ENCODE data around the gene SYNPO.

SYNPO gene

DNA sequence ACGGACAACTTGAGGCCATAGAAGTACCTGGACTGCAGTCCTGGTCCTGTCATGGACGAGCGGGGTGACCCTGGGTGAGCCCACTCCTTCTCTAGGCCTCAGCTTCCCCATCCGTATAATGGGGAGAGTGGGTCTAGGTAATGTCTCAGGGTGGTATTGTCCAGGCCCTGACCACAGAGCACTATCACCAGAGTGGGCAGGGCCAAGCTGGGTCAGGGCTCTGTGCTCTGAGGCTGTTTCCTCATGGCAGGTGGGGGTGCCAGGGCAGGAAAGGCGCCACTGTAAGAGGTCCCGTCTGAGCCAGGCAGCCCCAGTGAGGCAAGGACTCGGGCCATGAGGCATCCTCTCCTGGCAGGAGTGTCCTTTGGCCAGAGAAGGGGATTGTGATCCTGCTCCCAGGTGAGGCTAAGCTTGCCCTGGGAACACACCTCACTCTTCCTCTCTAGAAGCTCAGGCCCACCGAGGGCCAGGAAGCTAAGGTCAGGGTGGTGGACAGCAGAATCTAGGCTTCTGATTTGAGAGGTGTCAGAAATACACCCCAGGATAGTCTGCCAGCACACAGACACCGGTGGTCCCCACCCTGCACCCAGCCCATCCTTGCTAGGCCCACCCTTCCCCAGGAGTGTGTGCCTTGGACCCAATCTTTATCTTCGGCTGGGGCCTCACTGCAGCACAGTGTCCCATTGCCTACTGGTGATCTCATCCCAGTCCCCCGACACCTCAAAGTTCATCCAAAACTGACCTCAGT is 19.1 kb downstream of the SYNPO start:
- DNase-seq, result no peak

DNA sequence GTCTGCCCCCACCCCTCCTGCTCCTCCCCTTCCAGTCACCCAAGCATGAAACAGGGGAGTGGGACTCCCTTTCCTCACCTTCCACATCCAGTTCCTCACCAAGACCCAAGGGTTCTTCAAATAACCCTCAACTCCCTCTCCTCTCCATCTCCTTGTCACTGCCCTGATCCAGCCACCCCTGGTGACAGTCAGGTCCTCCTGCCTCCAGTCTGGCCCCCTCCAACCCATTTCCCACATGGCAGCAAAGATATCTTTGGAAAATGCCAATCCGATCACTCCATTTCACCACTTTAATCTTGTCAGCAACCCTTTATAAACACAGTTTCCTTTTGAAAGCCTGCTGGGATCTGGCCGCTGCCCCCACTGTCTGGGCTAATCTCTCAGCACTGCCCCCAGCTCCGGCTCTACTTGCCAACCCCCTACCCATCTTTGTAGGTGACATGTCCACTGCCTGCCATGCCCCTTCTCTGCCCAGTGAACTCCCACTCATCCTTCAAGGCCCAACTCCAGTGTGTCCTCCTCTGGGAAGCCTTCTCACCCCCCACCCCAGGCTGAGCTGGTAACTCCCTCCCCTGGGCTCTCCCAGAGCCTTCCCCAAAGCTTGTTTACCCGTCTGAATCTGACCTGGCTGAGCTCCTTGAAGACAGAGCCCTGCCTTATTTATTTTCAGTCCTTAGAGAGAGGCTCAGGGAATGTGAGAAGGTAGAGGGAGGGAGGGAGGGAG is 19.8 kb downstream of the SYNPO start:
- DNase-seq, result no peak

DNA sequence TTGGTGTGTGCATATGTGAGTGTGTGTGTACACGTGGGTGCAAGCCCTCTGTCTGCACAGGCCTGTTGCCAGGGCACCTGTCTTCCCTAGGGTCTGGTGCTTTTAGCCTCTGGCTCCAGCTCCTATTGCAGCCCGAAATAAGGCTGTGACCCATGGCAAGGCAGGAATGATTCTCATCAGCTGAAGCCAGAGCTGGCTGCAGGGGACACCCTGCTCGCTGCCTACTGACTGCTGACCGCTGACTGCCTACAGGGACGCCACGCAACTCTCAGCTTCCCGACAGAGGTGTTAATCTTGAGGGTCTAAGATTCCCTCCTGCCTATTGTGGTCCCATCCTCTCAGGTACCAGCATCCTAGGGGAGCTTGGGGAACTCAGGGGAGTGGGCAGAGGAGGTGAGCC is 20.6 kb downstream of the SYNPO start, which contains the start of gene MYOZ3:
MYOZ3 (plus strand) TSS at position 166 of the 400 bp plus-strand sequence. CDS start 1,691 bp downstream, outside the sequence.
- DNase-seq, result no peak

DNA sequence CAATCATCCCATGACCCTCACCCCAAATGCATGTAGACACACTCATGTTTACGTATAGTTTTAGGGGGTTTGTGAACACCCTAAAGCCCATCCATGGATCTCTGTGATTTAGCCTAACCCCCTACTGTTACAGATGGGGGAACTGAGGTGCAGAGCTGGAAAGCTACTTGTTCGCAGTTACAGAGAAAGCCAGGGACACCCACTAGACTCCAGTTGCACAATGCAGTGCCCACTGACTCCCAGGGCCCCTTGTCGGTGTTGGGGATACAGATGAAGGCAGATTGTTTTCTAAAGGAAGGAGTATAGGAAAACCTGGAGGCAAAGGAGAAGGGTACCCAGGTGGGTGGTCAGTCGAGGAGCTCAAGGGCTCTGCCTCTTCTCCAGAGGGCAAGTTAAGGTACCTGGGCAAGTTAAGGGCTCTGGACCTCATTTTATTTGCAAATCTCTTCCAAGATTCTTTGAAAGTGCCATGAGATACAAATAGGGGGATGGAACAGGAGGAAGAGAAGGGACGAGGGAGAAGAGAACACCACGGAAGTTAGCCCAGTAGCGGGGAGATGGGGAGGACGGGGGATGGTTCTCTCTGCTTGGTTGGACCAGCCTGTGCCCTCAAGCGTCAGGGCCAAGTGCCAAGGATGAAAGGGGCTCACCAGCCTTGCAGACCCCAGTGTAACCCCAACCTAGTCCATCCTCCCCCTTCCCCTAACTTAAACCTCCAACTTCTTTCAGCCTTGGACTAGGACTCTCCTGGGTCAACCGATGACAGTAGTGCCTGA is 21.5 kb downstream of the SYNPO start:
- DNase-seq, result no peak

DNA sequence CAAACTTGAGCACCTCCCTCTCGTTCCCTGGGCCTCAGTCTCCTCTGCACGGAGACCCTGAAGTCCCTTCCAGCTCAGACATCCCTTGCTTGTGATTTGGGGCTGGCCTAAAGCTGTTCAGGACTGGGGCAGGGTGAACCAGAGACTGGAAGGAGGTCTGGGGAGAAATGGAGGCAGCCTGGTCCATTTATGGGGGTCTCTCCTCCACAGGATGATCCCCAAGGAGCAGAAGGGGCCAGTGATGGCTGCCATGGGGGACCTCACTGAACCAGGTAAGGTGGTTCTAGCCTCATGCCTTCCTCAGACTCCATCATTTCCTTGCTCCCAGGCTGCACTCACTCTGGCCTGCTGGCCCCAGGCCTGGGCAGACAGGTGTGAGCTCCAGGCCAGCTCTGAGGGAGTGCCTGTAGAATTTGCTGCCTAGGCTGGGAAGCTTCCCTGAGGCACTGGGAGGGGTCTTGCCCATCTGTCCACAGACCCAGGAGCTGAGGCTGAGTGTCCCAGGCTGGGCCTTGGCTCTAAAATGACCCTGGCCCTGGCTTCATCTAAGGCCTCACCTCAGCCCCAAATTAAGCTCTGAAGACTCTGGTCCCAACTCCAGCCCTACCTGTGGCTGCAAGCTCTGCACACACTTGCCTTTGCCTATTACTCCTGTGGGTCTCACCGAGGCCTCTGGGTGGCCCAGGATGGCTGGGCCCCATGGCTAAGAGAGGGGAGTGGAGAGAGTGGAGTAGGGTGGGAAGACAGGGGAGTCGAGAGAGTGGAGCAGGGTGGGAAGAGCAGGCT is 22.5 kb downstream of the SYNPO start:
- no peak for DNase-seq

DNA sequence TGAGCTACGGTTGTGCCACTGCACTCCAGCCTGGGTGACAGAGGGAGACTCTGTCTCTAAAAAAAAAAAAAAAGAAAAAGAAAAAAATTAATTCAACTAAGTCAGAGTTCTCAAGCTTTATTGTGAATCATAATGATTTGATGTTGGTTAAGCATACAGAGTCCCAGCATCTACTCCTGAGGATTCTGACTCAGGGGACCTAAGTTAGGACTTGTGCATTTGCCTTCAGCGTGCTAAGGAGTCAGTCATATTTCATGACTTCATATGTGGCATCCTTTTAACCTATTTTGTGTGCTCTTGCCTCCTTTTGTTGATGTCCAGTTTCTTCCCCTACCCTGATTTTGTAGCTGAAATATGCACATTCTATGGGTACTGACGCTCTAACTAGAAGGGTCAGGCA is 23.5 kb downstream of the SYNPO start:
- no peak for DNase-seq

DNA sequence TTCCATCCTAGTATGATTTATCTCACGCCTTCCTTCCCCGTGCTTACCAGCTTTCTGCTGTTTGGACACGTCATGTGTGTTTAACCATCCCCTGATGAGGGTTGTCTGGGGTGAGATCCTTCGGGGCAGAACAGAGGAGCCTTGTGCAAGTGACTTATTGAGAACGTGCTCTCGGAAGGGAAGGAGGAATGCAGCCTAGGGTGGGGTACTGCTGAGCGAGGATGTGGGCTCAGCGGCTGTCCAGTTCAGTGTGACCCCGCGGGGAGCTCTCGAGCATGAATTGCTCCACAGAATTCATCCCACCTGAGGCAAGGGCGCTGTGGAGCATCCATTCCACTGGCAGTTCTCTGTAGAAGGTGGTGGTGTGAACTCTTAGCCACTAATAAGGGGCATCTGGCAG is 24.6 kb downstream of the SYNPO start:
- DNase-seq, result no peak

DNA sequence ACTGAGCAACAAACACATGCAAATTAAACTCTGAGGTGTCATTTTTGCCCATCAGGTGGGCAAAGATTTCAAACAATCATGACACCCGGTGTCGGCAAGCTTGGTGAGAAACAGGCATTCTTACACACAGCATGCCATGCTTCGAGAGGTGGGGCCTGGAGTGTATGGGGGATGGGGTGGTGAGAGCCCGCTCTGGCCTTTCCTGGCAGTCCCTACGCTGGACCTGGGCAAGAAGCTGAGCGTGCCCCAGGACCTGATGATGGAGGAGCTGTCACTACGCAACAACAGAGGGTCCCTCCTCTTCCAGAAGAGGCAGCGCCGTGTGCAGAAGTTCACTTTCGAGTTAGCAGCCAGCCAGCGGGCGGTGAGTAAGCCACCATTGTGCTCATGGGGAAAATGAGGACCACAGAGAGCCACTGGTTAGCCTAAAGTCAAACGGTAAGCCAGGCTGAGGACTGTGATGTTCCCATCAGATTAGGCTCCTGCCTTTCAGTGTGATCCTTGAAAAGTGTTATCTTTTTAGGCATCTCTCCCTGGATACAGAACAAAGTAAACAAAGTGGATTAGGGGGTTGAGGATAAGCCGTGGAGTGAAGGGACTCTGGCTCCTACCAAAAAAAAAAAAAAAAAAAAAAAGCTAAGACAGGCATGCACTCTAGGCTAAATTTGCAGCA is 30.0 kb downstream of the SYNPO start:
- DNase-seq, result no peak

DNA sequence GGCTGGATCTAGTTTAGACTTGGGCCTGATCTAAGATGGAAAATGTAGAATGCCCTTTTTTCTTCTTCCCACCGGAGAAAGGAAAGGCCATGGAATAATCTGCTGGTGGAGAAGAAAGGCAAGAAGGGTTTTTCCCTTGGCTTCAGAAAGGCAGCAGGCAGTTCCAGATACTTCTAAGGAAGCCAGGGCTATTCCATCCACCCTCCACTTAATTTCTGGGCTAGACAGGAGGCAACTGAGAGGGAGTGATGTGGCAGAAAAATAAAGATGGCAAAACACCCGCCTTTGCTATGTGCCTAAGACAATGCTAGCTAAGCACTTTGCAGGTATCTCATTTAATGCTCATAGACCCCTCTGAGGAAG is 30.5 kb downstream of the SYNPO start:
- no peak for DNase-seq

DNA sequence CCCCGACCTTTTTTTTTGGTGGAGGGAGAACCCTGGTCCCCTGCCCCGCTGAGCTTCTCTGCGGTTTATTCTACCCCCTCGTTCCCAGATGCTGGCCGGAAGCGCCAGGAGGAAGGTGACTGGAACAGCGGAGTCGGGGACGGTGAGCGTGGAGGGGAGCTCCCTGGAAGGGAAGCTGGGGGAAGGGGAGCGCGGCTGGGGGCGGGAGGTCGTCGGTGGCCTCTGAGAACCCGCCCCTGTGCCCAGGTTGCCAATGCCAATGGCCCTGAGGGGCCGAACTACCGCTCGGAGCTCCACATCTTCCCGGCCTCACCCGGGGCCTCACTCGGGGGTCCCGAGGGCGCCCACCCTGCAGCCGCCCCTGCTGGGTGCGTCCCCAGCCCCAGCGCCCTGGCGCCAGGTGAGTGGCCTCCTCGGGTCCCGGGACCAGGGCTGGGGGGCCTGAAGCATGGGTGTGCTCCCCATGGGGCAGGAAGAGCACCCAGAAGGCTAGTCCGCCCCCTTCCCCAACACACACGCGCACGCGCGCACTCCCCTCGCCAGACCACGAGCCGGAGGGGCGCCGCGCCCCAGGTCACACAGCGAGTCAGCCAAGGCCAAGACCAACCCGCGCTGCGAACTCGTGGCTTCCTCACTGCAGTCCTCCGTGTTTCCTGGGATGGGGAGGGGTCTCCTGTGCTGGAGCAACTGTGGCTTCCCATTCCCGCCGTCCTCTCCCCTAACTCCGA is 31.2 kb downstream of the SYNPO start:
- no peak for DNase-seq

DNA sequence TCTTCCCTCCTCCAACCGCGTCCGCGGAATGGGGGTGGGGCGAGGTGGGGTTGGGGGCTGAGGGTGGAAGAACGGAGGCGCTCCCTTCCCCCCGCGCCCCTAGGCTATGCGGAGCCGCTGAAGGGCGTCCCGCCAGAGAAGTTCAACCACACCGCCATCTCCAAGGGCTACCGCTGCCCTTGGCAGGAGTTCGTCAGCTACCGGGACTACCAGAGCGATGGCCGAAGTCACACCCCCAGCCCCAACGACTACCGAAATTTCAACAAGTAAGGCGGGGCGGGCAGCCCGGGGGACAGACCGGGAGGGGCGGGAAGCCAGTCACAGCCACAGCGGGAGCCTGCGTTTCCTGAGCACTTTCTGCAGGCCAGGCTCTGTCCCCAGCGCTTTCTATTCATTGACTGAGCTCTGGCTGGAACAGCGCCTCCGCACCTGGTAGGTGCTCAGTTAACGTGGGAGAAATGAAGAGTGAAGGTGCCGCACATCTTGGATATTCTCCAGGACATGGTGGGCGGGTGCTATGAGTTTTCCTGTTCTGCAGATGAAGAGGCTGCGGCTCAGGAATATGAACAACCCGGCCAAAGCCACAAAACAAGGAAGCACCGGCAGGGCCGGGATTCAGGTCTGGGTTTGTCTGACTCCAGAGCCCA is 31.9 kb downstream of the SYNPO start:
- DNase-seq, result peak; percentile 16

DNA sequence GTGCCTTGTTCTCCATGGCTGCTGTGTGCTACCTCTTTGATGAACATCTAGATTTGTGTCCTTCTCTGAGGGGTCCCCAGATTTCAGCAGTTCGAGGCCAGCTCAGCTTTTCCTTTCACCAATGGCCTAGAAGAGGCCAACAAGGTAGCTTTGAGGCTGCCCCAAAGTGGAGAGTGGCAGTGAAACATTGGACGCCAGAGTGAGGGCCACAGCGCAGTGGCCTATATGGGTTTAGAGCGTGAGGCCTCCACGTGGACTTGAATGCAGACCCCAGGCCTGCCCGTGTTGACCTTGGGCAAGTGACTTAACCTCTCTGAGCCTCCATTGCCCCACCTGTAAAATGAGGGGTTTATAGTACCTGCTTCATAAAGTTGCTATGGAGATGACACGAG is 32.4 kb downstream of the SYNPO start:
- DNase-seq, result no peak

DNA sequence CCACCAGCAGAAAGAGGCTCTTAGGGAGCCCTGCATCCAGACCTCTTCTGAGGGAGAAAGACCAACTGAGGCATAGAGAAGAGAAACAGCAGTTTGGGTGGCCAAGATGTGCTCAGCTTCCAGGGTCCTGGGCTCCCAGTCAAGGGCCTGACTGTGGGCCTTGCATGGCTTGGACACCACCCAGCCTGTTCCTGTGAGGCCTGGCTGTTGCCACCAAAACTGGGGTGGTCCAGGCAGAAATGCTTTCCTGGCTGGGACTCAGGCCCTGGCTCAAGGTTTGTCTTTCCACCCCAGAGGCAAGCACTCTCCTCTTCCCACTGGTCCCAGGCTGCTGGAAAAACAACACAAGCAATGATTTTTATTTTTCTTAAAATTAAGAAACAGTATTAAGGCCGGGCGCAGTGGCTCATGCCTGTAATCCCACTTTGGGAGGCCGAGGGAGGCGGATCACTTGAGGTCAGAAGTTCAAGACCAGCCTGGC is 33.9 kb downstream of the SYNPO start:
- DNase-seq, result no peak

DNA sequence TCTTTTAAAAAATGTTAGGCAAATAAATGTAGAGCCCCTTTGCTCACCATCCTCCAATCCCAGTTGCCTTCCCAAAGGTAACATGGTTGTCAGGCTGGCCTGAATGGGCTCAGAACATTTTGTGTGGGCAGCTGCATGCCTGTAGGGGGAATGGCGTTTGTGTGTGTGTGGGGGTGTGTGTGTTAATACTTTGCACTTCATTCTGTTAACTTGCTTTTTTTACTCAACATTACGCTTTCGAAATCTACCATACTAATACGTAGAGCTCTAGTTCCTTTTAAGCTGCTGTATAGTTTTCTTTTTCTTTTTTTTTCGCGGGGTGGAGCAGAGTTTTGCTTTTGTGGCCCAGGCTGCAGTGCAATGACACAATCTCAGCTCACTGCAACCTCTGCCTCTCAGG is 34.6 kb downstream of the SYNPO start:
- no peak for DNase-seq

DNA sequence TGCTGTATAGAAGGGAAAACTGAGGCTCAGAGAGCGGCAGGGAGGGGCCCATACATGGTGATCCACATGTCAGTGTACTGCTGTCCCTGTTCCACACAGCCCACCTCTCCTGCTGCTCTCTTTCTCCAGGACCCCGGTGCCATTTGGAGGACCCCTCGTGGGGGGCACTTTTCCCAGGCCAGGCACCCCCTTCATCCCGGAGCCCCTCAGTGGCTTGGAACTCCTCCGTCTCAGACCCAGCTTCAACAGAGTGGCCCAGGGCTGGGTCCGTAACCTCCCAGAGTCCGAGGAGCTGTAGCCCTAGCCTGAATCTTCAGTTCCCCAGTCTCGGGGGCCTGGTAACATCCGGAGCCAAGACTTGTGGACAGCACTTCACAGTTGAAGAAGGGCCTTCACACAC is 36.1 kb downstream of the SYNPO start:
- no peak for DNase-seq

DNA sequence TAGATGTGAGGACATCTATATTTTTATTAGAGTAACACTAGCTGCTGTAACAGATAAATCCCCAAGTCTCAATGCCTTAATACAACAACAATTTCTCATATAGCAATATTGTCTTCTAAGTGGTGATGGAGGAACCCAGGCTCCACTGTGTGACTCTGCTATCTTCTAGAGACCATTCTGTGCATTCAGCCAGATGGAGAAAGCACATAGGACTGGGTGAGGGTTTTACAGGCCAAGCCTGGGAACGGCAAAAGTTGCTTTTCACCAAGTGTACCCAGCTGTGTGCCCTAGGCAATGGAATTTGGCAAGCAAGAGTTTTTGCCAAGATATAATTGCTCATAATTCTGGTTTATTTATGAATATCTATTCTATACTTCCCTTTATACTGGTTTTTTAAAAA is 48.7 kb downstream of the SYNPO start:
- no peak for DNase-seq

DNA sequence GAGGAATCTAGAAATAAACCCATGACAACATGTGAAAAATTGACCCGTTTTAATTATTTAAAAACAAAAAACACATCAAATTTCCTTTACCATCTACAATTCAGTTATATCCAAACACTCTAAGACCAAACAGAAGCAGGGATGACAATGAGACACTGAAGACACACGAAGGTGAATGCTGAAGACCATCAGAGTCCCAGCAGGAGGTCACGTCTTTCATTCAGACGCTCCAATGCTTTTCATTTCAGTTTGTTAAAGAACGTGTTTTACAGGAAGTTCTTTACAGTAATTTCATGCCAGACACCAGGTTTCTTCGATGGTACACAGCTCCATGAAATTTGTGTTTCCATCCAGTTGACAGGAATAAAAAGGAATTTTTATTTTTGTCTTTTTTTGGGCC is 50.3 kb downstream of the SYNPO start:
- no peak for DNase-seq

DNA sequence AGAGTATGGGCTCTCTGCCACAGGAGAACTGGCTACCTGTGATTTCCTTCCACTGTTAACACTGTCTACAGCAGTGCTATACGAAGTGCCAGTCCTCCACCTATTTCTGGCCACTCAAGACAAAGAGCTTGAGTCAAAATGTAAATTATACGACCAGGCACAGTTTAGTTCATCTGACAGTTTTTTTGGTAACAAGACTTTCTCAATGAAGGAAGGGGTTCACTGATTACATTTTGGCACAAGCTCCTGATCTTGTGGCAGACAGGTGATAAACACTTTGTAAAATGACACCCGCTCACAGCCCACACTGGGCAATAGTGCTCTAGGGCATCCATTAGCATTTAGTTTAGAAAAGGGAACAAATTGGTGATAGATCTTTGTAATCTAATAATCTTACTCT is 51.8 kb downstream of the SYNPO start:
- no peak for DNase-seq

DNA sequence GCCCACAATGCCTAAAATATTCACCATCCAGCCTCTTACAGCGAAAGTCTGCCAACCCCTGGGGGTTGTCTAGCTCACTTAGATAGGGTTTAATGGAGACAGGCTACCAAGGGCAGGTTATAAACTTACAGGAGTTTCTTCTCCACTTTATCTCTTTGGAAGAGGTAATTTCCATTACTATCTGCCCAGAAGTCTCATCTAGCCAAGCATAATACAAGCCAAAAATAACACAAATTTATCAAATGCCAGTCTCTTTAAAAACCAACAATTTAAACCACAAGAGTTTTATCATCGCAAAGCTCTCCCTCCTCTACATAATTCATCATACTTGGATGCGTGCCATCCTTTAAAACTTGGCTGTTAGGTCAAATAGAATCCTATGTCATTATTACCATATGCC is 54.2 kb downstream of the SYNPO start:
- DNase-seq, result no peak

DNA sequence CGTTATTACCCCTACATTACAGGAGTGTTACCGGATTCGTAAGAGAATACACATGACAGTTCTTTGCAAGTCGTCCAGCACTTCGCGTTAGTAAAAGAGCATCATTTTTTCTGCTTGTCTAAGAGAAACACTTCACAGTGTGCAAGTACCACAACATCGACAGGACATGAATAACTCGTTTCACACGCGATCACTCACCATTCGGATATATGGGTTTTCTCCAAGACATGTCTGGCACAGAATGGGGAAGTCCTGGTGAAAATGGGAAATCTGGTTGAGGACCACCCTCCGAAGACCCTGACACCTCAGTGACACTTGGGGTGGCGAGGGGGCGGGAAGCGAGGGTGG is 59.8 kb downstream of the SYNPO start:
- no peak for DNase-seq

All from activated CD4-positive, alpha-beta T cell treated with anti-CD3 and anti-CD28 coated beads, Interleukin-2, amount 50 U/mL, for 16 hours (primary cell).